ENCODE data around the gene FLOT2. TPM values are rescaled to one million over a fixed set of nuclear protein-coding genes. Genes with fewer than 3 reads are reported as not detected.

The FLOT2 gene
- total and polyA plus RNA-seq, 2 donors (not counting 1 experiment from before 2014, with no cell fraction given) = 196 to 270 TPM

DNA sequence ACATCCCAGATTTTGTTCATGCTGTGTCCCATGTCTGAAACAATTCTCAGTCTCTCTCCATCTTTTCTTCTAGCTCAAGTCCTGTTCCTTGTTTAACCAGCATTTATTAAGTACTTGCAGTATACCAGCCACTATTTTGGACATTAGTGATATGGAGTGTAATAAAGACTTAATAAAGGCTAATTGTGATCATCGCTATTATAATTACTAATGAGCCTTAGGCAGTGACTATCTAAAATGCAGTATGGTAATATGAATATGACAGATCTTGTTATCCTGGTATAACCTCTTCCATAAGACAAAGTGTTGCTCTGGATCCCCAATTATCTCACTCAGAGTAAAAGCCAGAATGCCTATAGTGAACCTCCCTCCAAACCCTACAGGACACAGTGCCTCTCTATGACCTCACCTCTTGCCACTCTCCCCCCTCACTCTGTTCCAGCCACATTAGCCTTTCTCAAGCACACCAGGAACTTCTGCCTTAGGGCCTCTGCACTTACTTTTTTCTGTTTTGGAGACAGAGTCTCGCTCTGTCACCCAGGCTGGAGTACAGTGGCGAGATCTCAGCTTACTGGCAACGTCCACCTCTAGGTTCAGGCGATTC is 1.8 kb upstream of the FLOT2 start:
- Histone ChIP-seq H3K9ac (ENCODE audit: low read length) (no peak overlapping the region), H4K20me1 (ENCODE audit: control insufficient read depth, insufficient read depth, low read length, poor library complexity, severe bottlenecking) (peaks cover 8% of the 10 kb centered on the region), H3K9me3 (ENCODE audit: control extremely low read depth in 1 of 3, control insufficient read depth in 2 of 3, insufficient read depth in 1 of 3, low read length in 2 of 3) (no peaks in the 10 kb centered on the region), H3K36me3 (replicated peaks in 1 of 2; ENCODE audit: control extremely low read depth in 1 of 2, control insufficient read depth in 1 of 2, extremely low read depth in 1 of 2, insufficient read depth in 2 of 2, low read length in 1 of 2) (peaks cover 0 to 5% of the 10 kb centered on the region in 2 experiments), H2AFZ (ENCODE audit: insufficient read depth, low read depth, low read length, poor library complexity, severe bottlenecking) (no peak overlapping the region), H3K27me3 (replicated peaks in 1 of 4; ENCODE audit: control extremely low read depth in 1 of 4, control insufficient read depth in 3 of 4, insufficient read depth in 4 of 4, low read length in 3 of 4) (no peaks in the 10 kb centered on the region), H3K79me2 (ENCODE audit: control insufficient read depth, insufficient read depth, low read length) (peaks cover 77% of the 10 kb centered on the region), H3K4me3 (ENCODE audit: control extremely low read depth in 1 of 5, extremely low read depth in 1 of 5, insufficient read depth in 1 of 5, low read depth in 2 of 5, low read length in 4 of 5) (no peak overlapping the region), H3K4me1 (ENCODE audit: control insufficient read depth in 2 of 2, insufficient read depth in 2 of 2, low read length in 2 of 2) (peaks cover 41 to 58% of the 10 kb centered on the region in 2 donors), H3K4me2 (replicated peaks; ENCODE audit: low read depth, low read length, poor library complexity, severe bottlenecking) (no peak overlapping the region), H3K27ac (ENCODE audit: low read length in 2 of 2) (peak overlapping the region in 1 of 2 donors; percentile 97)
- H3K27ac Mint-ChIP-seq = peak overlapping the region; percentile 82
- no peak for TF ChIP-seq EZH2 (IDR thresholded peaks at IDR 0.05; ENCODE audit: borderline replicate concordance, insufficient read depth, low read depth, low read length, poor library complexity, severe bottlenecking)
- TF ChIP-seq, protein P1, sequence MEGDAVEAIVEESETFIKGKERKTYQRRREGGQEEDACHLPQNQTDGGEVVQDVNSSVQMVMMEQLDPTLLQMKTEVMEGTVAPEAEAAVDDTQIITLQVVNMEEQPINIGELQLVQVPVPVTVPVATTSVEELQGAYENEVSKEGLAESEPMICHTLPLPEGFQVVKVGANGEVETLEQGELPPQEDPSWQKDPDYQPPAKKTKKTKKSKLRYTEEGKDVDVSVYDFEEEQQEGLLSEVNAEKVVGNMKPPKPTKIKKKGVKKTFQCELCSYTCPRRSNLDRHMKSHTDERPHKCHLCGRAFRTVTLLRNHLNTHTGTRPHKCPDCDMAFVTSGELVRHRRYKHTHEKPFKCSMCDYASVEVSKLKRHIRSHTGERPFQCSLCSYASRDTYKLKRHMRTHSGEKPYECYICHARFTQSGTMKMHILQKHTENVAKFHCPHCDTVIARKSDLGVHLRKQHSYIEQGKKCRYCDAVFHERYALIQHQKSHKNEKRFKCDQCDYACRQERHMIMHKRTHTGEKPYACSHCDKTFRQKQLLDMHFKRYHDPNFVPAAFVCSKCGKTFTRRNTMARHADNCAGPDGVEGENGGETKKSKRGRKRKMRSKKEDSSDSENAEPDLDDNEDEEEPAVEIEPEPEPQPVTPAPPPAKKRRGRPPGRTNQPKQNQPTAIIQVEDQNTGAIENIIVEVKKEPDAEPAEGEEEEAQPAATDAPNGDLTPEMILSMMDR (IDR thresholded peaks at IDR 0.05) = no peak
- 93% methylated on average over 2 of the region's 5 CpGs for WGBS (ENCODE audit: insufficient coverage)
- ATAC-seq (ENCODE audit: low read depth) (no peak), DNase-seq (no peak)
- ChIA-PET CTCF (interaction anchor here (0.9 to 9.1 kb wide), 9 partner anchors 8 to 172 kb away, joined by 4 to 137 read pairs (median 7); partner anchors contain the start of gene TLCD1), POLR2A (interaction anchor here (1.0 to 3.1 kb wide), 3 partner anchors 13 to 136 kb away, joined by 3 to 12 read pairs (median 5); no protein-coding TSS in a partner anchor)
- peak overlapping the region; percentile 59 for H3K4me3 Mint-ChIP-seq
- H3K4me1 Mint-ChIP-seq = peaks cover 58% of the 10 kb centered on the region
- intact Hi-C loops (cut with micrococcal nuclease) = no loop called here
- no peaks in the 10 kb centered on the region for H3K27me3 Mint-ChIP-seq
- no peaks in the 10 kb centered on the region for H3K9me3 Mint-ChIP-seq (ENCODE audit: insufficient read depth)

DNA sequence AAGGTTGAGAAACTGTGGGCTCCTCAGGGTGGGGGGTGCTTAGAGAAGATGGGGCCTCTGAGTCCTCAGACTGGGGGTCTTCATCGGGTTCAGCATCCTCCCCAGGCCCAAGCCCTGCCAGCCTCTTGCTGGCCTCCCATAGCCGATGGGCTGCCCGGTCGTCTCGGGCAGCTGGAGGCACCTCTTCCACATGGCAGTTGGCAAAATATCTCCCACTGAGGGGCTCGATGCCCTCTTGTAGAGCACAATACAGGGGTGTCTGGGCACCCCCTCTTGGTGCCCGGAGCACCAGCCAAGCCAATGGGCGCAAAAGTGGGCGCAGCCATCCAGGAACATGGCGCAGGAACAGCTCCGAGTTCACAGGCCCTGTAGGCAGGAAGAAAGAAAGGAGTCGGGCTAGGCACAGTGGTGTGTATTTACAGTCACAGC is 1.0 kb upstream of the FLOT2 start:
- 95% methylated on average over 8 of the region's 12 CpGs for WGBS (ENCODE audit: insufficient coverage)
- Mint-ChIP-seq H3K4me1 (peaks cover 64% of the 10 kb centered on the region), H3K27ac (peak overlapping the region; percentile 99), H3K9me3 (ENCODE audit: insufficient read depth) (no peaks in the 10 kb centered on the region), H3K4me3 (peak overlapping the region; percentile 97), H3K27me3 (no peaks in the 10 kb centered on the region)
- Histone ChIP-seq H3K4me2 (replicated peaks; ENCODE audit: low read depth, low read length, poor library complexity, severe bottlenecking) (peak overlapping the region; percentile 84), H3K9ac (ENCODE audit: low read length) (no peak overlapping the region), H3K36me3 (replicated peaks in 1 of 2; ENCODE audit: control extremely low read depth in 1 of 2, control insufficient read depth in 1 of 2, extremely low read depth in 1 of 2, insufficient read depth in 2 of 2, low read length in 1 of 2) (peaks cover 0 to 5% of the 10 kb centered on the region in 2 experiments), H3K4me3 (ENCODE audit: control extremely low read depth in 1 of 5, extremely low read depth in 1 of 5, insufficient read depth in 1 of 5, low read depth in 2 of 5, low read length in 4 of 5) (no peak overlapping the region), H4K20me1 (ENCODE audit: control insufficient read depth, insufficient read depth, low read length, poor library complexity, severe bottlenecking) (peaks cover 8% of the 10 kb centered on the region), H3K27me3 (replicated peaks in 1 of 4; ENCODE audit: control extremely low read depth in 1 of 4, control insufficient read depth in 3 of 4, insufficient read depth in 4 of 4, low read length in 3 of 4) (no peaks in the 10 kb centered on the region), H2AFZ (ENCODE audit: insufficient read depth, low read depth, low read length, poor library complexity, severe bottlenecking) (no peak overlapping the region), H3K9me3 (ENCODE audit: control extremely low read depth in 1 of 3, control insufficient read depth in 2 of 3, insufficient read depth in 1 of 3, low read length in 2 of 3) (no peaks in the 10 kb centered on the region), H3K79me2 (ENCODE audit: control insufficient read depth, insufficient read depth, low read length) (peaks cover 77% of the 10 kb centered on the region), H3K27ac (ENCODE audit: low read length in 2 of 2) (peak overlapping the region; percentile 80 to 97), H3K4me1 (ENCODE audit: control insufficient read depth in 2 of 2, insufficient read depth in 2 of 2, low read length in 2 of 2) (peaks cover 49 to 66% of the 10 kb centered on the region in 2 donors)
- CTCF ChIA-PET = interaction anchor here (0.7 to 9.1 kb wide), 19 partner anchors 7 to 175 kb away, joined by 3 to 137 read pairs (median 5); partner anchors contain the start of genes FAM222B and TLCD1
- no peak for ATAC-seq (ENCODE audit: low read depth)
- POLR2A ChIA-PET = interaction anchor here (1.0 to 3.1 kb wide), 6 partner anchors 12 to 171 kb away, joined by 3 to 12 read pairs (median 4); no protein-coding TSS in a partner anchor
- TF ChIP-seq EZH2 (IDR thresholded peaks at IDR 0.05; ENCODE audit: borderline replicate concordance, insufficient read depth, low read depth, low read length, poor library complexity, severe bottlenecking) = no peak
- TF ChIP-seq, protein P1 (IDR thresholded peaks at IDR 0.05) = no peak
- intact Hi-C loops (cut with micrococcal nuclease) = no loop called here
- DNase-seq = no peak

All from B cell (primary cell).